DMS153 treated with DMSO at 0.1 percent for 48 hours (cell line): Measurements from ENCODE around the gene DCTN4.
"Not testable (repeated sequence)": the region's sequence is repeated elsewhere in the genome, so short reads cannot be mapped to it uniquely, and the experiment has no call there.

Source experiments
- DNase-seq: peaks from one replicate; lab custom pipeline; 2025; ENCODE audit not compliant: unreplicated experiment; lab: John Stamatoyannopoulos, UW

Gene DCTN4

DNA sequence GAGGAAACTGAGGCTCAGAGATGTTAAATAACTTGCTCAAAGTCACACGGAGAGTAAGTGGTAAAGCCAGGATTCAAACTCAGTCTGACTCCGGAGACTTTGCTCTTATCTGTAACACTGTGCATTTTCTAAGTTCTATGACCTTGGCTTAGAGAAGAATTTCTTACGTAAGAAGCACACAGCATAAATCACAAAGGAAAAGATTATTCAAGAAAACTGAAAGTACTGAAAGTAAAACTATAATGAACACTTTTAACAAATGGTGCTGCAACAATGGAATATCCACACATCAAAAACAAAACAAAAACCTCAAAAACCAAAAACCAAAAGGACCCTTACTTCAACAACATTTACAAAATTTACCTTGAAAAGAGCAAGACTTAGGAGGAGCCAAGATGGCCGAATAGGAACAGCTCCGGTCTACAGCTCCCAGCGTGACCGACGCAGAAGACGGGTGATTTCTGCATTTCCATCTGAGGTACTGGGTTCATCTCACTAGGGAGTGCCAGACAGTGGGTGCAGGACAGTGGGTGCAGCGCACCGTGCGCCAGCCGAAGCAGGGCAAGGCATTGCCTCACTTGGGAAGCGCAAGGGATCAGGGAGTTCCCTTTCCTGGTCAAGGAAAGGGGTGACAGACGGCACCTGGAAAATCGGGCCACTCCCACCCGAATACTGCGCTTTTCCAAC is 16.2 kb downstream of the DCTN4 start:
- not testable (repeated sequence) for DNase-seq

DNA sequence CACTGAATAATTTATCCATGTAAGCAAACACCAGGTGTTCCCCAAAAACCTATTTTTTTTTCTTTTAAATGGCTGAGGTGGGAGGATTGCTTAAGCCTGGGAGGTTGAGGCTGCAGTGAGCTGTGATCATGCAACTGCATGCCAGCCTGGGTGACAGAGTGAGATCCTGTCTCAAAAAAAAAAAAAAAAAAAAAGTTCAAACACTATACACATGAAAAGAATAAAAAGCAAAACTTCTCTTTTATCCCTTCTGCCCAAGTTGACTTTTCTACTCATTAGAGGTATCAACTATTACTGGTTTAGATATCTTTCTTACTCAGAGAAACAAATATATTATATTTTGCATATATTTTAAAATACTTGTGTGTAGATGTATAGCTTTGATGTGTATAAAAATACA is 17.8 kb downstream of the DCTN4 start:
- DNase-seq: no peak

DNA sequence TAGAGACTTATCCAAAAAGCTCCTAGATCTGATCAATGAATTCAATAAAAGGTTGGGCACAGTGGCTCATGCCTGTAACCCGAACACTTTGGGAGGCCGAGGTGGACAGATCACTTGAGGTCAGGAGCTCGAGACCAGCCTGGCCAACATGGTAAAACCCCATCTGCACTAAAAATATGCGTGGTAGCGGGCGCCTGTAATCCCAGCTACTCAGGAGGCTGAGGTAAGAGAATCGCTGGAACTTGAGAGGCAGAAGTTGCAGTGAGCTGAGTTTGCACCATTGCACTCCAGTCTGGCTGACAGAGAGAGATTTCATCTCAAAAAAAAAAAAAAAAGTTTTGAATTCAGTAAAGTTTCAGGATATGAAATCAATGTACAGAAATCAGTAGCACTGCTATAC is 20.0 kb downstream of the DCTN4 start:
- no peak for DNase-seq

DNA sequence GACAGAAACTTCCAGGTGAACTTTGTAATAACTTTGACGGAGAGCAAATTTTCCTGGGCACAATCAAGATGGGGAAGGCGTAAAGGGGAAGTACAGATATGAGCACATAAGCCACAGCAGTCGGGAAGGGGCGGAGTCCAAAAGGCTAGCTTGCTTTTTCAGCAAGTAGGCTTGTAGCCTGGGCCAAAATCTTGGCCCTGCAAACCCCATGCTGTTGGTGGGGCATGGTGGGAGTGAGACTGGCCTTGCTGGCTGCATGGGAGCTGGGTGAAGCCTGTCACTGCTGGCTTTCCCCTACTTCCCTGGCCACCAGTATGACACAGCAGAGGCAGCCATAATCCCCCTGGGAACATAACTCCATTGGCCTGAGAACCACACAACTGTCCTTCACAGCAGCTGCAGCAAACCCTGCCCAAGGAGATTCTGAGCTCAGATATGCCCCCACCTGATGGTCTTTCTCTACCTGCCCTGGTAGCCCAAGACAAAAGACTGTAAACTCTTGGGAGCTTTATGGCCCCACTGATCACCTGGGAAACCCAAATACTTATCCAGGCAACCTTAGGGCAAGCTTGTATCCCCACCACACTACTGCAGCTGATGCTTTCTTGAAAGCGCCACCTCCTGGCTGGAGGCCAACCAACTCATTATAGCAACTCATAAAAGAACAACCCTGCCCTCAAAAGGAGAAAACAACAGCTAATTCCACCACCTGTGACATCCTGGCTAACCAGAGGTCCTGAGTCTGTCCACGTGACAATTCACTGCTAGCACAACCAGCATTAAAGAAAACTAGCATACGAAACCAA is 24.0 kb downstream of the DCTN4 start:
- DNase-seq: no peak

DNA sequence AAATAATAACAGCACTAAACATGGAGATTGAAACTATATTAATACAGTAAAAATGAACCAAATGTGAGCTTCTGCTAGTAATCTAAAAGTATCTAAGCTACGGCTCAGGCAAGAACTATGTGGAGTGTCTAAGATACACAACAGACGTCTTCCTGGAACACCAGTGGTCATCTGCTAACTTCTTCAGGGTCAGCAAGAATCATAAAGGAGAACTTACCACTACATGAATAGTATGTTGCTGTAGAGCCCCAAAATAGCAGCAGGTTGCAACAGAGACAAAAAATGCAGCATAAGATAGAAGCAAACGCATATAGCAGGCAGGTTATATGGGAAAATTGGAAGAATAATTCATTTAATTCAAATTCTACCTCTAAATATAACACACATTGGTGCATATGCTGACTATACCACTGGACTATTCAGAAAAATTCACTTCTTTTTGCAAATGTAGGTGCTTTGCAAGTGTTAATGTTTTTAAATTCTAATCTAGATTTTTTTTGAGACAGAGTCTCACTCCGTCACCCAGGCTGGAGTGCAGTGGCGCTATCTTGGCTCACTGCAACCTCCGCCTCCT is 27.1 kb downstream of the DCTN4 start:
- DNase-seq: no peak

DNA sequence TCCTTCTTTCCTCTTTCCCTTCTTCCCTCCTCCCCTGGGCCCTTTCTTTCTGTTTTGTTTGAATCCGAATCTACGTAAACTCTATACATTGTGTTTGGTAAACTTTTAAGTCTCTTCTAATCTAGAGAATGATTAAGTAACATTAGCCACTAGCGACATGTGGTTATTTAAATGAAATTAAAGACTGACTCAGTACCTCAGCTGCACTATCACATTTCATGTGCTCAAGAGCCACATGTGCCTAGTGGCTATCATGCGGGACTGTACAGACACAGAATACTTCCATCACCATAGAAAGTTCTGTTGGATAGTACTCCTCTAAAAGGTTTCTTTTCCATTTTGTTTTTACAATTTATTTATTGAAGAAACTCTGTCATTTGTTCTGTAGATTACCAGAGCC is 29.0 kb downstream of the DCTN4 start:
- no peak for DNase-seq

DNA sequence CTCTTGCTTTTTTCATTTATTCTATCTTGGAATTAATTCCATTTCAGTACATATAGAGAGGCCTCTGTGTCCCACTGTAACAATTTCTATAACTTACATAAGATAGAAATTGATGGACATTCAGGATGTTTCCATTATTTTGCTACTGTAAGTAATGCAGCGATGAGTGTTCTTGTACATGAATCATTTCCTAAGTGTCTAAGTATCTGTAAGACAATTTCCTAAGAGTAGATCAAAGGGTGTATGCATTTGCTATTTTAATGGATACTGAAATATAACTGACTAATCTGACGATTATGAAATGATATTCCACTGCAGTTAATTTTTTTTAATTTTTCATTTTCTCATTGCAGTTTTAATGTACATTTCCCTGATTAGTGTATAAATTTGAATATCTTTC is 35.0 kb downstream of the DCTN4 start:
- no peak for DNase-seq

DNA sequence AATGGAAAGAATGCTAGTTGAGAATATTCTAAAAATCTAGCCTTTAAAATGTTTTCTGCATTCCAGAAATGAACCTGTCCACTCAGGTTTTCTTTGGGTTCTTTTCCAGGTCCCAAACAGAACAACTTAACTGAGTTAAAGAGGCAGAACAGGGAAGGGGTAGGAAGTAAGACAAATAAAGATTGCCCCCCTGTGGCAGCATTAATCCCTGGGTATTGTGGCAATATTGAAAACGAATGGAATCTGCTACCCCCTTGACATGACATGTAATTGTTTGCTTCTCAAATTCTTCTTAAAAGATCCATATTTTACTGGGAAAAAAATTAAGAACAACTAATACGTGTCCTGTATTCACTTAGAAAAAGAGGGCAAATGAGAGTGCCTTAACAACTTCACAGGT is 48.7 kb downstream of the DCTN4 start:
- DNase-seq: no peak

DNA sequence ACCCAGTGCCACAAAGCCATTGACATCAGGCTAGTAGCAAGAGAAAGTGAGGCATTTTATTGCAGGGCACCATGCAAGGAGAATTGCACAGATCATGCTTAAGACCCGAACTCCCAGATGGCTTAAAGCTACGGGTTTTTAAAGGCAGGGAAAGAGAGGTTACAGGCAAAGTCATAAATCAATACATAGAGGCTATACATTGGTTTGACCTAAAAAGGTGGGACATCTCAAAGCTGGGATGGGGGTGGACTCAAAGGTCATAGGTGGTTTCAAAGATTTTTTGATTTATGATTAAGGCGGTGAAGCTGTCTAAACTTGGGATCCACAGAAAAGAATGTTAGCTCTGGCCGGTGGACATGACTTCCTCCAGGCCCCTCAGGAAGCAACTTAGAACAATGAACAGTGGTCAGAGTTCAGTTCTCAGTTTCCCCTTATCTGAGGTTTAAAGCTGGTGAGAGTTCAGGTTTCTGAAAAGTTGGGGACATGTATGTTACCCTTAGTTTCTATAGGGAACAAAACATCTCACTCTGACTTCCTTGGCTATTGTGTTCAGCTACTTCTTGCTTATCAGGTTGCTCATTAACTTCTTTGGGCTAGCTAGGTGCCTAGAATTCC is 51.9 kb downstream of the DCTN4 start:
- DNase-seq: no peak

DNA sequence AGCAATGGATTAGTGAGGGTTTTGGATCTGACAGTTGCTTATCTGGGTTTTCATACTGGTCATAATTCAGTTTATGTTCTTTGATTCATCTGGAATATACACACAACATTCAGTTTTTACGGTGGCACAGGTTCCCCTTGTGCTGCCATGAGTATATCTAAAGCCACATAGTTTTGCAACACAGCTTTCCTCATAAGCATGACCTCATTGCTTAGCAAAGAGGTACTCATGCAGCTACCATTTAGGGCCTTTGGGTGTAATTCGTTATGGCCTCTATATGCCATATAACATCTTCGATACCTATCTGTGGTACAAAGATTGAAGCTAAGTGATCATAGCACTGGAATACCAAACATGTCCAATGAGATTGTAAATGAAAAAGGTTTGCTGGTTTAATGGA is 55.1 kb downstream of the DCTN4 start:
- no peak for DNase-seq

DNA sequence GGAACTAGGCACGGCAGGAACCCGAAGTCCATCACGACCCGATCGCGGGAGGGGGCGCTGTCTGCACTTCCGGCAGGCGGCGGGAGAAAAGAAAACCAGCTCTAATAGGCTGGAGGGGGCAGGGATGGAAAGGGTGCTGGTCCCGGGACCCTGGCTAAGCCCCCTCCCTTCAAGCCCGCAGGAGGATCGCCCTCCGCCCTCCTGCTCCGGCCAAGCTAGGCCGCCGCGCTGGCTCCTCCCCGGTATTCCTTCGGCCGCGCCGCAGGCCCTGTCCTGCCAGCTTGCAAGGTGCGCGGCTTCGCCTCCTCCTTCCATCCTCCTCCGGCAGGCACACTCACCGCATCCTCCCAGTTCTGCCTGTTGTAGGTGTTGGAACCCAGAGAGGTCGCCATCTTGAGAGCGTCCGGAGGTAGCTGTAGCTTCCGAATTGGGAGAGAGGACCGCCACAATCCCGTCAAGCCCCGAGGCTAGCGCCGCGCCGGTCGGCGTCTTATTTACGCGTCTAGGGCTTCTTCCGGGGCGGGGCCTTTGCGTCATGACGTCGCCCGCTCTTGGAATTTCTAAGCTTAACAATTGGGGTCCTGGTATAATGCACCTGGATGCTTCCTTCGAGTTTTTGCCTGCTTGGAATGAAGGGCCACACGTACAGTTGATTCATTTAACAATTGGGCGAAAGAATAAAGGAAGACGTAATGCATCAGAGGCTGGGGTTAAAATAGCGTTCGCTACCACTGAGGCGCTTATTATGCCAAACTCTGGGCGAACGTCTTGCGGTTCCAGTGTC is 58.0 kb downstream of the DCTN4 start, which contains the start of gene RBM22:
Gene RBM22, minus strand, starts transcription at position 469 of the 784 bp plus-strand sequence. Its CDS starts 77 bp downstream, at position 392.
- DNase-seq: peak; percentile 59

DNA sequence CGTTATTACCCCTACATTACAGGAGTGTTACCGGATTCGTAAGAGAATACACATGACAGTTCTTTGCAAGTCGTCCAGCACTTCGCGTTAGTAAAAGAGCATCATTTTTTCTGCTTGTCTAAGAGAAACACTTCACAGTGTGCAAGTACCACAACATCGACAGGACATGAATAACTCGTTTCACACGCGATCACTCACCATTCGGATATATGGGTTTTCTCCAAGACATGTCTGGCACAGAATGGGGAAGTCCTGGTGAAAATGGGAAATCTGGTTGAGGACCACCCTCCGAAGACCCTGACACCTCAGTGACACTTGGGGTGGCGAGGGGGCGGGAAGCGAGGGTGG is 58.6 kb downstream of the DCTN4 start:
- DNase-seq: no peak

DNA sequence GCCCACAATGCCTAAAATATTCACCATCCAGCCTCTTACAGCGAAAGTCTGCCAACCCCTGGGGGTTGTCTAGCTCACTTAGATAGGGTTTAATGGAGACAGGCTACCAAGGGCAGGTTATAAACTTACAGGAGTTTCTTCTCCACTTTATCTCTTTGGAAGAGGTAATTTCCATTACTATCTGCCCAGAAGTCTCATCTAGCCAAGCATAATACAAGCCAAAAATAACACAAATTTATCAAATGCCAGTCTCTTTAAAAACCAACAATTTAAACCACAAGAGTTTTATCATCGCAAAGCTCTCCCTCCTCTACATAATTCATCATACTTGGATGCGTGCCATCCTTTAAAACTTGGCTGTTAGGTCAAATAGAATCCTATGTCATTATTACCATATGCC is 64.2 kb downstream of the DCTN4 start:
- no peak for DNase-seq

DNA sequence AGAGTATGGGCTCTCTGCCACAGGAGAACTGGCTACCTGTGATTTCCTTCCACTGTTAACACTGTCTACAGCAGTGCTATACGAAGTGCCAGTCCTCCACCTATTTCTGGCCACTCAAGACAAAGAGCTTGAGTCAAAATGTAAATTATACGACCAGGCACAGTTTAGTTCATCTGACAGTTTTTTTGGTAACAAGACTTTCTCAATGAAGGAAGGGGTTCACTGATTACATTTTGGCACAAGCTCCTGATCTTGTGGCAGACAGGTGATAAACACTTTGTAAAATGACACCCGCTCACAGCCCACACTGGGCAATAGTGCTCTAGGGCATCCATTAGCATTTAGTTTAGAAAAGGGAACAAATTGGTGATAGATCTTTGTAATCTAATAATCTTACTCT is 66.5 kb downstream of the DCTN4 start:
- DNase-seq: no peak

DNA sequence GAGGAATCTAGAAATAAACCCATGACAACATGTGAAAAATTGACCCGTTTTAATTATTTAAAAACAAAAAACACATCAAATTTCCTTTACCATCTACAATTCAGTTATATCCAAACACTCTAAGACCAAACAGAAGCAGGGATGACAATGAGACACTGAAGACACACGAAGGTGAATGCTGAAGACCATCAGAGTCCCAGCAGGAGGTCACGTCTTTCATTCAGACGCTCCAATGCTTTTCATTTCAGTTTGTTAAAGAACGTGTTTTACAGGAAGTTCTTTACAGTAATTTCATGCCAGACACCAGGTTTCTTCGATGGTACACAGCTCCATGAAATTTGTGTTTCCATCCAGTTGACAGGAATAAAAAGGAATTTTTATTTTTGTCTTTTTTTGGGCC is 68.1 kb downstream of the DCTN4 start:
- DNase-seq: no peak

DNA sequence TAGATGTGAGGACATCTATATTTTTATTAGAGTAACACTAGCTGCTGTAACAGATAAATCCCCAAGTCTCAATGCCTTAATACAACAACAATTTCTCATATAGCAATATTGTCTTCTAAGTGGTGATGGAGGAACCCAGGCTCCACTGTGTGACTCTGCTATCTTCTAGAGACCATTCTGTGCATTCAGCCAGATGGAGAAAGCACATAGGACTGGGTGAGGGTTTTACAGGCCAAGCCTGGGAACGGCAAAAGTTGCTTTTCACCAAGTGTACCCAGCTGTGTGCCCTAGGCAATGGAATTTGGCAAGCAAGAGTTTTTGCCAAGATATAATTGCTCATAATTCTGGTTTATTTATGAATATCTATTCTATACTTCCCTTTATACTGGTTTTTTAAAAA is 69.7 kb downstream of the DCTN4 start:
- no peak for DNase-seq

DNA sequence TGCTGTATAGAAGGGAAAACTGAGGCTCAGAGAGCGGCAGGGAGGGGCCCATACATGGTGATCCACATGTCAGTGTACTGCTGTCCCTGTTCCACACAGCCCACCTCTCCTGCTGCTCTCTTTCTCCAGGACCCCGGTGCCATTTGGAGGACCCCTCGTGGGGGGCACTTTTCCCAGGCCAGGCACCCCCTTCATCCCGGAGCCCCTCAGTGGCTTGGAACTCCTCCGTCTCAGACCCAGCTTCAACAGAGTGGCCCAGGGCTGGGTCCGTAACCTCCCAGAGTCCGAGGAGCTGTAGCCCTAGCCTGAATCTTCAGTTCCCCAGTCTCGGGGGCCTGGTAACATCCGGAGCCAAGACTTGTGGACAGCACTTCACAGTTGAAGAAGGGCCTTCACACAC is 82.2 kb downstream of the DCTN4 start:
- DNase-seq: no peak

DNA sequence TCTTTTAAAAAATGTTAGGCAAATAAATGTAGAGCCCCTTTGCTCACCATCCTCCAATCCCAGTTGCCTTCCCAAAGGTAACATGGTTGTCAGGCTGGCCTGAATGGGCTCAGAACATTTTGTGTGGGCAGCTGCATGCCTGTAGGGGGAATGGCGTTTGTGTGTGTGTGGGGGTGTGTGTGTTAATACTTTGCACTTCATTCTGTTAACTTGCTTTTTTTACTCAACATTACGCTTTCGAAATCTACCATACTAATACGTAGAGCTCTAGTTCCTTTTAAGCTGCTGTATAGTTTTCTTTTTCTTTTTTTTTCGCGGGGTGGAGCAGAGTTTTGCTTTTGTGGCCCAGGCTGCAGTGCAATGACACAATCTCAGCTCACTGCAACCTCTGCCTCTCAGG is 83.7 kb downstream of the DCTN4 start:
- DNase-seq: no peak

DNA sequence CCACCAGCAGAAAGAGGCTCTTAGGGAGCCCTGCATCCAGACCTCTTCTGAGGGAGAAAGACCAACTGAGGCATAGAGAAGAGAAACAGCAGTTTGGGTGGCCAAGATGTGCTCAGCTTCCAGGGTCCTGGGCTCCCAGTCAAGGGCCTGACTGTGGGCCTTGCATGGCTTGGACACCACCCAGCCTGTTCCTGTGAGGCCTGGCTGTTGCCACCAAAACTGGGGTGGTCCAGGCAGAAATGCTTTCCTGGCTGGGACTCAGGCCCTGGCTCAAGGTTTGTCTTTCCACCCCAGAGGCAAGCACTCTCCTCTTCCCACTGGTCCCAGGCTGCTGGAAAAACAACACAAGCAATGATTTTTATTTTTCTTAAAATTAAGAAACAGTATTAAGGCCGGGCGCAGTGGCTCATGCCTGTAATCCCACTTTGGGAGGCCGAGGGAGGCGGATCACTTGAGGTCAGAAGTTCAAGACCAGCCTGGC is 84.4 kb downstream of the DCTN4 start:
- DNase-seq: no peak

DNA sequence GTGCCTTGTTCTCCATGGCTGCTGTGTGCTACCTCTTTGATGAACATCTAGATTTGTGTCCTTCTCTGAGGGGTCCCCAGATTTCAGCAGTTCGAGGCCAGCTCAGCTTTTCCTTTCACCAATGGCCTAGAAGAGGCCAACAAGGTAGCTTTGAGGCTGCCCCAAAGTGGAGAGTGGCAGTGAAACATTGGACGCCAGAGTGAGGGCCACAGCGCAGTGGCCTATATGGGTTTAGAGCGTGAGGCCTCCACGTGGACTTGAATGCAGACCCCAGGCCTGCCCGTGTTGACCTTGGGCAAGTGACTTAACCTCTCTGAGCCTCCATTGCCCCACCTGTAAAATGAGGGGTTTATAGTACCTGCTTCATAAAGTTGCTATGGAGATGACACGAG is 85.9 kb downstream of the DCTN4 start:
- DNase-seq: no peak
